Epithelial cell of proximal tubule (primary cell): ENCODE measurements around the gene PARP3. TPM values are rescaled to one million over a fixed set of nuclear protein-coding genes. Genes with fewer than 3 reads are reported as not detected.
"Not testable (repeated sequence)": the region's sequence is repeated elsewhere in the genome, so short reads cannot be mapped to it uniquely, and the experiment has no call there.

Experiments
- DNase-seq: peaks from one replicate; pipeline ENCODE4 v3.0.0-alpha.2; 2011; ENCODE audit warnings: low read depth
- H3K4me3 ChIP-seq: 2 replicates; pipeline ENCODE4 v1.5.1; 2011; ENCODE audit warnings: low read depth, mild to moderate bottlenecking, low read length
- CTCF ChIP-seq: conservative IDR thresholded peaks from 2 replicates; pipeline ENCODE4 v1.5.1; 2012; ENCODE audit warnings: low read depth, mild to moderate bottlenecking, low read length
- total RNA-seq: library from RNA; depleted of rRNA; stranded (reverse); fragments of >200 nt; gene quantifications from 2 replicates; pipeline ENCODE4 v1.2.3, GENCODE V29; 2015

PARP3 gene
- total RNA-seq, 1 donor from 2014 or later: 18.8 TPM

GRCh38 chr3:51904034-51904823, 37.9 kb upstream of the PARP3 start:
- DNase-seq: no peak
- H3K4me3 ChIP-seq: no peak overlapping the region
- TF ChIP-seq CTCF: no peak

- no peak for DNase-seq
- no peak for TF ChIP-seq CTCF
- H3K4me3 ChIP-seq: no peak overlapping the region
Observed at GRCh38 chr3:51908026-51908425, 34.1 kb upstream of the PARP3 start.

GRCh38 chr3:51916418-51916817, 25.7 kb upstream of the PARP3 start:
- H3K4me3 ChIP-seq: no peak overlapping the region
- no peak for TF ChIP-seq CTCF
- DNase-seq: no peak

- H3K4me3 ChIP-seq: no peak overlapping the region
- DNase-seq: no peak
- TF ChIP-seq CTCF: no peak
Observed at GRCh38 chr3:51921081-51921578, 21.0 kb upstream of the PARP3 start.

GRCh38 chr3:51927061-51927977, 14.8 kb upstream of the PARP3 start:
- DNase-seq: no peak
- no peak for TF ChIP-seq CTCF
- no peak overlapping the region for H3K4me3 ChIP-seq

GRCh38 chr3:51928438-51928837, 13.7 kb upstream of the PARP3 start:
- DNase-seq: no peak
- TF ChIP-seq CTCF: no peak
- H3K4me3 ChIP-seq: no peak overlapping the region

GRCh38 chr3:51928981-51929380, 13.2 kb upstream of the PARP3 start:
- H3K4me3 ChIP-seq, DNase-seq: not testable (repeated sequence)
